KOPT-K1 (cell line): ENCODE measurements around the gene CSNK1D.
A peak's percentile ranks its signal among the peaks of the same experiment; 100 is the strongest.
"Not testable (repeated sequence)": the region's sequence is repeated elsewhere in the genome, so short reads cannot be mapped to it uniquely, and the experiment has no call there.

Experiments used
- H3K27ac ChIP-seq: fragments of 200-600 bp; sonication (generic); 2 replicates; pipeline ENCODE4 v1.5.1; 2016; ENCODE audit warnings: antibody characterized with exemption, mild to moderate bottlenecking, low read depth, low read length; ENCODE audit not compliant: poor library complexity, severe bottlenecking
- H3K36me3 ChIP-seq: fragments of 200-600 bp; sonication (generic); 2 replicates; pipeline ENCODE4 v1.5.1; 2017; ENCODE audit warnings: antibody characterized with exemption, mild to moderate bottlenecking, low read length, moderate library complexity; ENCODE audit not compliant: insufficient read depth
- H3K9me3 ChIP-seq: fragments of 200-600 bp; sonication (generic); 2 replicates; pipeline ENCODE4 v1.5.1; 2017; ENCODE audit warnings: antibody characterized with exemption, low read length, mild to moderate bottlenecking; ENCODE audit not compliant: insufficient read depth, poor library complexity, severe bottlenecking

CSNK1D gene

DNA sequence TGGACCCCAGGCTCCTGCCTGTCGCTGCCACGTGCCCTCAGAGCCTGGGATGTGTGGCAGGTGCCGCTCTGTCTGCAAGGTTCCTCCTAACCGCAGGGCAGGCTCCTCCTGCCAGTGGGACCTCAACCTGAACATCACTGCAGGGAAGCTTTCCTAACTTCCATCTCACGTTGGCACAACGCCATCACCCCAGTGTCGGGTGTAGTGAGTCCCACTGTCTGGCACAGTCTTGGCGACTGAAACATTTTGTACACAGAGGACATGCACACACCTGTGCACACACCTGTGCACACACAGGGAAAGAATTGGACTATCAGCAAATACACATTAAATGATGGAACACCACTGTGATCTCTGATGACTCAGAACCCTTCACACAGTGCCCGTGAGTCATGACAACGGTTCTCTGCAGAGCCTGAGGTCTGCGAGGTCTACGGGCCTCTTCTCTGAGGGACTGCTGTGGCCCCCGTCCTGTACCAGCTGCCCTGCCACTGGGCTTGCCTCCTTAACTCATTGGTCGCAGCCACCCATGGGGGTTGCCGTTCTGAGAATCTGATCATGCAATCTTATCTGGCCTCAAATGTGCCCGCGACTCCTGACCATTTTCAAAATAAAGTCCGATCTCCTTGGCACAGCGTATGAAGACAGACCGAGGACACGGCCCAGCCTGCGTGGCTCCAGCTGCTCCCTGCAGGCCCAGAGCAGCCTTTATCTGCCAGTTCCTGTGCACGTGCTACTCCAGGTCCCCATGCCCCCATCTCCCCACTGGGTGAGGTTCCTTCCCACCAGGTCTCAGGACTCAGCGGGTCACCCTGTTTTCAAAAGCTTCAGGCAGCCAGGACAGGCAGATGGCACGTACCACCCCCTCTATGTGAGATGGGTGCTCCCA, 68.4 kb downstream of the CSNK1D start:
- Histone ChIP-seq H3K9me3 (no peaks in the 10 kb centered on the region), H3K27ac (no peak overlapping the region), H3K36me3 (peaks cover 4% of the 10 kb centered on the region; the same call in 1 of the 2 replicates)

DNA sequence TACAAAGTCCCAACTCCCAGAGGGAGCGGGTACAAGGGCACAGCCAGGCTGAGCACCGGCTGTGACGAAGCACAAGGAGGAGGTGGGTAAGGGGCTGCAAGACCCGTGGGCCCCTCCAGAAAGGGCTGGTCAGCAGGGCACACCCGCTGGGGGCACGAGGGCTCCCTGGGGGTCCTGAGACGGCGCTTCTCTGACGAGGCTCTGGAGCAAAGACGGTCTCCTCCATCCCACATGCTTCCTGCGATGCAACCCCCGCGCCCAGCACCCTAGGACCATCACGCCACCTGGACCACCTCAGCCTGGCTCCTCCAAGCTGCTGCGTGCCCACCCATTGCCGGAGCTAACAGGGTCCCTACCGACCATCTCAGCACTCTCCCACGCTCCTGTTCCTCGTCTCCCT, 69.6 kb downstream of the CSNK1D start:
- Histone ChIP-seq H3K36me3 (peaks cover 4% of the 10 kb centered on the region; the same call in 1 of the 2 replicates), H3K27ac (no peak overlapping the region), H3K9me3 (no peaks in the 10 kb centered on the region)

DNA sequence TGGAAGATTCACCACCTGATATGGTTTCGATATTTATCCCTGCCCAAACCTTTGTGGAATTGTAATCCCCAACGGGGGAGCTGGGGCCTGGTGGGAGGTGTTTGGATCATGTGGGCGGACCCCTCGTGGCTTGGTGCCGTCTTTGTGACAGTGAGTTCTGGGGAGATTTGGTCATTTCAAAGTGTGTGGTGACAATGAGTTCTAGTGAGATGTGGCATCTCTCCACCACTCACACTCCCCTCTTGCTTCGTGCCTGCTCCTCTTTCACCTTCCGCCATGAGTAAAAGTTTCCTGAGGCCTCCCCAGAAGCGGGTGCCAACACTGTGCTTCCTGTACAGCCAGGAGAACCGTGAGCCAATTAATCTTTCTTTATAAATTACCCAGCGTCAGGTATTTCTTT, 70.5 kb downstream of the CSNK1D start:
- Histone ChIP-seq H3K9me3 (no peaks in the 10 kb centered on the region), H3K27ac (no peak overlapping the region), H3K36me3 (peaks cover 9% of the 10 kb centered on the region; the same call in 1 of the 2 replicates)

DNA sequence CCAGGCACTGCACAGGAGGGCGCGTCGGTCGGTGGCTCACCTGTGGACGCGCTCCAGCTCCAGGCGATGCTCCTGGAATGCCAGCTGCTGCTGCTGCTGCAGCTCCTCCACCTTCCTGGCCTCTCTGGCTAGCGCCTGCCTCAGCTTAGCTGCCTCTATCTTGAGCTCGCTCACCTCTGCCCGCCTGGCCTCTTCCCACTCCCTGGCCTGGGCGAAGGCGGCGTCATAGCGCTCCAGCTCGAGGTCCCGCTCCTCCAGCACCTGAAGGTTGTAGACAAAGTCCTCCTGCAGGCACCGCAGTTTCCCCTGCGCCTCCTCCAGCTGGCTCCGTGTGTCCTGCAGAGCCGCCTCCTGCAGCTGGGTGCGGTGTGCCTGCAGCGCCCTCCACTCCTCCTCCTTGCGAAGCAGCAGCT, 72.0 kb downstream of the CSNK1D start:
- H3K36me3 ChIP-seq: peaks cover 18% of the 10 kb centered on the region; the same call in 1 of the 2 replicates
- no peaks in the 10 kb centered on the region for H3K9me3 ChIP-seq
- H3K27ac ChIP-seq: peak overlapping the region; percentile 16

DNA sequence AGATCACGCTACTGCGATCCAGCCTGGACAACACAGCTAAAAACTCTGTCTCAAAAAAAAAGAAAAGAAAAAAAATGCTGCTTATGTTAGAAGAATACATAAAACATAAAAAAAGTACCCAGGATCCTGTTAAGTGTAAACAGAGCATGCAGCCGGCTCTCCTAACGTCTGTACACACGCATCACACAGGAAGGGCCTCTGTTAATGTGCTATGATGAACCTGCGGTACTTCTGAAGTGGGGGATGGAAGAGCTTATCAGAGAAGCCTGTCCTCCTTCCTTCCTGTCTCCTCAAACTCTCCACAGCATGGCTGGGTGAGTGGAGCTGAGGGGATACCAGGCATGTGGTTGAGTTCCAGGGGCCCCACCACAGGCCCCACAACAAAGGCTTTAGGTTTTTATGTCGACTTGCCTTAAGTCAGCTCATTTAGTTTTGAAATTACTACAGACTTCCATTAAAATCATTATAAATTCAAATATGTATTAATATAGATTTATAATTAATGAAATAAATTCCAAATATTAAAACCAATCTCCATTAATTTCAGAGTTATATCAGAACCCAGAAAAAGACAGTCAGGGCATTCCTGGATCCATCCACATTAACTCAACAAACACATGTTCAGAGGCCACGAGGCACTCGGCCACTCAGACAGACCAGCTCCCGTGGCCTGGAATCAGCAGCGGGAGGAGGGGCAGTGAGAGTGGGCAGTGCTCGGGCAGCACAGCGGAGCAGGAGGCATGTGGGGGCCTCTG, 72.6 kb downstream of the CSNK1D start:
- peaks cover 22% of the 10 kb centered on the region; the same call in 1 of the 2 replicates for H3K36me3 ChIP-seq
- peak overlapping the region; percentile 40 for H3K27ac ChIP-seq
- no peaks in the 10 kb centered on the region for H3K9me3 ChIP-seq

DNA sequence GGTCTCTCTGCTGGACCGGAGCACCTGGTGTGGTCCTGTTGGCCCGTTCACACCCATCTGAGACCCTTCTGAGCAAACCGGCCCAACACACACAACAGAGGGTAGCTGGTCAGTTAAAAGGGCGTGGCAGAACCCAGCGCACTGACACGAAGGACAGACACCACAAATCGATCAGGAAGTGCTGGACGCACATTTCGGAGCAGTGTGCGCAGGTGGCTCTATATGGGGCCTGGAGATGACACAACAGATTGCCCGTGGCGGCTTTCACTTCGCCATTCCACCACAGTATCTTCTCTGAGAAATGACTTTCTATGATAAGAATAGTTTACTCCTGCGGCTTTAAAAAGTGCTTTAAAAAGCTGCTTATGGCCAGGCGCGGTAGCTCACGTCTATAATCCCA, 73.4 kb downstream of the CSNK1D start:
- Histone ChIP-seq H3K36me3 (peaks cover 27% of the 10 kb centered on the region; the same call in 1 of the 2 replicates), H3K9me3 (no peaks in the 10 kb centered on the region), H3K27ac (peak overlapping the region; percentile 40)

DNA sequence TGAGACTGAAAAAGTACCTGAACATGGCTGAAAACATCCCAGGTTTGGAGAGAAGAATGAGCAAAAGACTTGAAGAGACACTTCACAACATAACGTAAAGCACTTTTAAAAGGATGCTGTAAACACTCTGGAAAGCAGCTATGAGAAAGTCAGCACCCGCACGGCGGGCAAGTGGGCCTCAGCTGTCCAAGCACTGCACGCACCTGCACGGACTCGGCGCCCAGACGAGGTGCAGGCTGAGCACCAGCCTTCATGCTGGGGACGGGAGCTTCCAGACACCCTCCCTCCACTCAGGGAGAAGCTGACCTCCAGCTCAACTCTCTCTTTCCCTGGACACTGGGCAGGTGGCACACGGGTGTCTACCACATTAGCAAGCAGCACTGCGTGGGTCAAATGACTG, 74.0 kb downstream of the CSNK1D start:
- no peak overlapping the region for H3K27ac ChIP-seq
- H3K36me3 ChIP-seq: peaks cover 33% of the 10 kb centered on the region; the same call in 1 of the 2 replicates
- no peaks in the 10 kb centered on the region for H3K9me3 ChIP-seq

DNA sequence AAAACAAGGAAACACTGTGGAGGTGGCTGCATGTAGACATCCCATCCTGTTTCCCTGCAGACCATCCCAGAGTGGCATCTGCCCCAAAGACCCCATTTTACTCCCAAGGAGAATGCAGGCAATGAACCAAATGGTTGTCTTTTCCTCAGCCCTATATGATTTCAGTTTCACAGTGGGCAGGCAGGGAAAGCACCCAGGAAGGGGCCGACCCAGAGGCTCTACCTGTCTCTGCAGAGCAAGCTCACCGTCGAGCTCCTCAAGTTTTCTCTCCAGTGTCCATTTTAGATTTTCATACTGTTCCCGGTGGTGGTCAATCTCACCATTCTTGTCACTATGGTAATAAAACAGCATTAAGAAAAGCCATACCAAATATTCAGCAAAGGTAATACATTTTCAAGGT, 75.4 kb downstream of the CSNK1D start:
- Histone ChIP-seq H3K27ac (no peak overlapping the region), H3K36me3 (peaks cover 46% of the 10 kb centered on the region; the same call in 1 of the 2 replicates), H3K9me3 (no peaks in the 10 kb centered on the region)

DNA sequence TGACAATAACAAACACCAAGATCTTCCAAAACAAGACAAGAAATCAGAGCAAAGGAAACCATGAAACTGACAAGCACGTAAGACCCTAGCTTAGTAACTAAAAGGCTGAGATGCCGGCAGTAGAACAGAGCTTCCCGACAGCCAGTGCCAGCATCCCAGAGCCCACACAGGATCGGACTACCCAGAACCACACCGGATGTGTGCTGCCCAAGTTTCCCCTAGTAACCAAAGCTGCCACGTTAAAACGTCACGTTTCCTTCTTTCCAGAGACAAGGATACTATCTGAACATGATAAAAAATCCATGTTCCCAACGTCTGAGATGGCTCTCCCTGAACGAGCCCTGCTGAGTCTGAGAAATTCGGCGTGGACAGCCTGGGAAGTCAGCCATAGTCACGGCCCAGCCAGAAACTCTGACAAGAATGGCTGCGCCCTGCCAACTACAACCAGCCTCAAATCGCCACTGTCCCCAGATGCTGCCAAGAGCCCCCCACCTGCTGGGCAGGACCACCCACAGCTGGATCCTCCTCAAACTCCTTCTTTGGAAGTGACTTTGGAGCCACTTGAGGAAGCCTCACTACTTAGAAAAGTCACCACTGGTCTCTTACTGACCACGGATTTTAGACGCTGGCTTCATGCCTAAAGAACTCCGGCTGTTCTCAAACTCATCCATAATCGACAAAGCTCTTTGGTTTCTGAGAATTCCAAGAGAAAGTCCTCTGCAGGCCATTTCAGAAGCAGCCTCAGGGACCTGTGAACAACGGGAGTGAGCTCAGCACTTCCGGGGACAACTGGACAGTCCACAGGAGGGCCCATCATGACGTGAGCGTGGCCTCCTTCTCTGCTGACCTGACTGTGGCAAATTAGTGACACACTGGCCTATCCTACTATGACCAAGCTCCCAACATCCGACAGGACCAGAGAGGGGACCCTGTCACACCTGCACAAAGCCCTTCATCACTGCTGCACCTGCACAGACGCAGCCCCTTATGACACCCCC, 77.5 kb downstream of the CSNK1D start:
- Histone ChIP-seq H3K36me3 (peaks cover 57% of the 10 kb centered on the region; the same call in 1 of the 2 replicates), H3K27ac (no peak overlapping the region), H3K9me3 (no peaks in the 10 kb centered on the region)

DNA sequence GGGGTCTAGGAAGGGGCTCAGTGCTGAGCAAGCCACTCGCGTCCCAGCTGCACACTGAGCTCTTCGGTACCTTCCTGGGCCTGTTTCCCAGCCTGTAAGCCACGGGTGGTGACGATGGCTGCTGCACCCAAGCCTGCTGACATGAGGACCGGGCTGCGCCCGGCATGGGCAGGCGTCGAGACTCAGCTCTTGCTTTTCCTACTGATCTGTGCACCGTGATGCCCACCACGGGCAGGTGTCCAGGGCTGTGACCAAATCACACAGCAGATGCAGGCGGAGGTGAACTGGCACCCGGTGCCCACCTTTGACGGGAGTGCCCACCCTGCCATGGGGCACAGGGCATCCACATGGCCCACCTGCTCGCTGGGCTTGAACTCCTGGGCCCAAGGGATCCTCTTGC, 78.7 kb downstream of the CSNK1D start:
- Histone ChIP-seq H3K36me3 (peaks cover 57% of the 10 kb centered on the region; the same call in 1 of the 2 replicates), H3K9me3 (no peaks in the 10 kb centered on the region), H3K27ac (no peak overlapping the region)

DNA sequence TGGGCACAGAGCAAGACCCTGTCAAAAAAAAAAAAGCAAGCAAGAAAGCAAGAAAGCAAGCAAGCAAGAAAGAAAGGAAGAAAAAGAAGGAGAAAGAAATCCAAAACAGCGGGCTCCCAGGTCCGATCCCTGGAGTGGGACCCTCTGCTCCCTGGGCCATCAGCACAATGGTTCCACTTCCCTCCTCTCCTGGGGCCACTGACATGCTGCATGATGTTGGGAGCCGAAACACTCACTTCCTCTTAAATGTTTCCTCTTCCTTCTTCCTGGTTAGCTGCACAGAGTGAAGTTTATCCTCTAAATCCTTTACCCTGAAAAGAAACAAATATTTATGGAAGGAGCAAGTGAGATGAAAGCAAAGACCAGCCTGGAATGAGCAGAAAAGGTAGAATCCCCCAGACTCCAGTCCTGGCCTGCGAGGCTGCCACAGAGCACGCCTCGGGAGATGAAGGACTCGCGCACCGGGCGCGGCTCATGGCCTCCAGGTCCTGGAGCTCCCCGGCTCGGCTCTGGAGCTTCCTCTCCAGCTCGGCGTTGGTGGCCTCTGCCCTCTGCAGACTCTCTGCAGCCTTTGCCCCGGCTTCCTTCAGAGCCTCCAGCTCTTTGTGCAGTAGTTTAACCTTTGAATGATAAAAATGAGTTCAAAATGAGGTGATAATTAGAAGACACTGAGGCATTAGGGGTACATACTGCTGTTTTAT, 79.8 kb downstream of the CSNK1D start:
- Histone ChIP-seq H3K36me3 (peaks cover 57% of the 10 kb centered on the region; the same call in 1 of the 2 replicates), H3K9me3 (no peaks in the 10 kb centered on the region), H3K27ac (no peak overlapping the region)

DNA sequence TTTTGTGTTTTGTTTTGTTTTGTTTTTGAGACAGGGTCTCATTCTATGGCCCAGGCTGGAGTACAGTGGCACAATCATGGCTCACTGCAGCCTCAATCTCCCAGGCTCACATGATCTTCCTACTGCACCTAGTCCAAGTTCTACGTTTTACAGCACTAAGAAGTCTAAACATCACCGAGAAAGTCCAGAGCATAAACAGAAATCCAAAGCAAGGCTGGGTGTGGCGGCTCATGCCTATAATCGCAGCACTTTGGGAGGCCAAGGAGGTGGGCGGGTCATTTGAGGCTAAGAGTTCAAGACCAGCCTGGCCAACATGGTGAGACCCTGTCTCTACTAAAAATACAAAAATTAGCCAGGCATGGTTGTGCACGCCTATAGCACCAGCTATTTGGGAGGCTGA, 80.5 kb downstream of the CSNK1D start:
- not testable (repeated sequence) for H3K9me3 ChIP-seq, H3K27ac ChIP-seq
- peaks cover 53% of the 10 kb centered on the region; the same call in 1 of the 2 replicates for H3K36me3 ChIP-seq
